ENCODE measurements around the gene PARD3B.

The PARD3B gene

DNA sequence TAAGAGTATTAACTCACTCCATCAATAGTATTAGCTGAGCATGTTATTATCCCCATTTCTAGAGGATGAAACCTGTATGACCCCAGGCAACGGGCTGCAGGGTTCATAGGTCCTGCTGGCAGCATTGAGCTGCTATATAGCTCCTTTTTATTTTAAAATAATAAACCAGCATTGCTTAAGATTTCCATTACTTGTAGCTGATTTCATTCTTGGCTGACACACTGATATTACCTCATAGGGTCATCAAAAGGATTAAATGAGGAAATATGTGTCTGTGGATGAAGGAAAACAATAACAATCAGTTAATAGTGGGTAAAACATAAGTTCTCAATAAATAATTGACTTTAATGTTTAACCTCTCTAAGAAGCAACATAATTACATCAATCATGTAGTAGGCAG, 1088.7 kb downstream of the PARD3B start:
- TF ChIP-seq, protein P1, sequence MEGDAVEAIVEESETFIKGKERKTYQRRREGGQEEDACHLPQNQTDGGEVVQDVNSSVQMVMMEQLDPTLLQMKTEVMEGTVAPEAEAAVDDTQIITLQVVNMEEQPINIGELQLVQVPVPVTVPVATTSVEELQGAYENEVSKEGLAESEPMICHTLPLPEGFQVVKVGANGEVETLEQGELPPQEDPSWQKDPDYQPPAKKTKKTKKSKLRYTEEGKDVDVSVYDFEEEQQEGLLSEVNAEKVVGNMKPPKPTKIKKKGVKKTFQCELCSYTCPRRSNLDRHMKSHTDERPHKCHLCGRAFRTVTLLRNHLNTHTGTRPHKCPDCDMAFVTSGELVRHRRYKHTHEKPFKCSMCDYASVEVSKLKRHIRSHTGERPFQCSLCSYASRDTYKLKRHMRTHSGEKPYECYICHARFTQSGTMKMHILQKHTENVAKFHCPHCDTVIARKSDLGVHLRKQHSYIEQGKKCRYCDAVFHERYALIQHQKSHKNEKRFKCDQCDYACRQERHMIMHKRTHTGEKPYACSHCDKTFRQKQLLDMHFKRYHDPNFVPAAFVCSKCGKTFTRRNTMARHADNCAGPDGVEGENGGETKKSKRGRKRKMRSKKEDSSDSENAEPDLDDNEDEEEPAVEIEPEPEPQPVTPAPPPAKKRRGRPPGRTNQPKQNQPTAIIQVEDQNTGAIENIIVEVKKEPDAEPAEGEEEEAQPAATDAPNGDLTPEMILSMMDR (IDR thresholded peaks at IDR 0.05; ENCODE audit: insufficient read depth, low read depth, low read length, missing control alignments): no peak
- no peak overlapping the region for H3K4me3 ChIP-seq (ENCODE audit: low read depth, low read length)
- no peak for DNase-seq (ENCODE audit: low read depth)

DNA sequence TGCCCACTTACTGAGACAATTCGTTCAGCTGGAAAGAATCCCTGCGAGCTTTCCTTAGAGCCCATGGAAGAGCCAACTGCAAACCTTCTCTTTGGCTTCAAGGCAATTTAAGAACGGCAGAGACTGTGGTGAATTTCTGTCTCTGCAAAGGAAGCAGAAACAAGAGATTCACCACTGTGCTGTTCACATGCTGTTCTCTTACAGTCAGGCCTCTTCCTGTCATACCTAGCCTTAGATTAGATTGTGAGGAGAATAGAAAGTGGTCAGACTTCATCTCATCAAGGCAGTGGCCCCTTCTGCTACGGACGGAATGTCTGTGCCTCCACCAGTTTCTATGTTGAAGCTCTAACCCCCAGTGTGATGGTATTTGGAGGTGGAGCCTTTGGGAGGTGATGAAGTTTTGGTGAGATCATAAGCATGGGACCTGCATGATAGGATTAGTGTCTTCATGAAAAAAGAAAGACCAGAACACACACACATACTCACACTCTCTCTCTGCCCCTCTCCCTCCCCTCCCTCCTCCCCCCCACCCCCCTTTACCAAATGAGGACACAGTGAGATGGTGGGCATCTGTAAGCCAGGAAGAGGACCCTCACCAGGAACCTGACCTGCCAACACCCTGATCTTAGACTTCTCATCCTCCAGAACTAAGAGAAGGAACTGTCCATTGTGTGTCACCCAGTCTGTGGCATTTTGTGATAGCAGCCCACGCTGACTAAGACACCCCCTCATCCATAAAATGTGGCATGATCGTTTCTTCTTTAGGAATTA, 1091.5 kb downstream of the PARD3B start:
- H3K4me3 ChIP-seq (ENCODE audit: low read depth, low read length): no peak overlapping the region
- TF ChIP-seq, protein P1 (IDR thresholded peaks at IDR 0.05; ENCODE audit: insufficient read depth, low read depth, low read length, missing control alignments): no peak
- DNase-seq (ENCODE audit: low read depth): no peak

DNA sequence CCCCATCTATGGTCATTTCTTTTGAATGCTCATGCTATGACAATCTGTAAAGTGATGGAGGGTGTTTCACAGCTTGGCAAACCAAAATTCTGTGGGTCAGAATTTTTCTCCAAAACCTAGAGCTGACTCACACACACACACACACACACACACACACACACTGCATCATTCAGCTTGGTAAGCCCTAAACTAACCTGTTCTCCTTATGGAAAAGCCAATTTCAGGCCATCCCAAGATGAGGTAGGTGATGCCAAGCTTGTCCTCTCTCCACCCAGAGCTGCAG, 1092.0 kb downstream of the PARD3B start:
- DNase-seq (ENCODE audit: low read depth): no peak
- TF ChIP-seq, protein P1 (IDR thresholded peaks at IDR 0.05; ENCODE audit: insufficient read depth, low read depth, low read length, missing control alignments): no peak
- H3K4me3 ChIP-seq (ENCODE audit: low read depth, low read length): no peak overlapping the region

DNA sequence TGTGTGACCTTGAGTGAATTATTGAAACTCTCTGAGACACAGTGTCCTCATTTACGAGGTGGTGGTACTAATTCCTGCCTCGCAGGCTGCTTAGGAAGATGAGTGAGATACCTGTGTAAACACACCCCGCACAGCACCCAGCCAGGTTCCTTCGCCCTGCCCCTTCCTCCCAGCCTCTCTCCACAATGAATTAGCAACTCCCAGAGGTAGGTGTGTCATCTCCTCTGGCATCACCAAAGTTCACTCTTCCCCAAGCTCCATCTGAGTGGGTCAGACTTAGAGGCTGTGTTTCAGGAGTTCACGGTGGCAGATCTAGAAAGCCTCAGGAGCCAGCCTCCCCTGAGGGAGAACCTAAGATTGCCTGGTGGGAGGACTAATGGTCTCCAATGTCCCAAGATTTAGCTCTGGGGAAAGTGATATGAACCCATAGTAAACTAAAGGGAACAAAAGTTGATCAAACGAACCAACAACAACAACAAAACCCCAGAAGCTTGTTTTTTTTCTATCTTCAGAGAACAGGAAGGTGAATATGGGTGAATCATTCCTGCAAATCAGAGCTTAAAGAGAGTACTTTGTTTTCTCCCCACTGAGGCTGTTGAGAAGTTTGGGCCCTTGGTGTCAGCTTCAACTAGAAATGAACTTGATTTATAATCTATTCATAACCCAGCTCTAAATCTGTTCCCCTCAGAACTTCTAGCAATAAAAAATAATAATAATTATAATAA, 1092.7 kb downstream of the PARD3B start:
- H3K4me3 ChIP-seq (ENCODE audit: low read depth, low read length): no peak overlapping the region
- DNase-seq (ENCODE audit: low read depth): no peak
- TF ChIP-seq, protein P1 (IDR thresholded peaks at IDR 0.05; ENCODE audit: insufficient read depth, low read depth, low read length, missing control alignments): no peak

DNA sequence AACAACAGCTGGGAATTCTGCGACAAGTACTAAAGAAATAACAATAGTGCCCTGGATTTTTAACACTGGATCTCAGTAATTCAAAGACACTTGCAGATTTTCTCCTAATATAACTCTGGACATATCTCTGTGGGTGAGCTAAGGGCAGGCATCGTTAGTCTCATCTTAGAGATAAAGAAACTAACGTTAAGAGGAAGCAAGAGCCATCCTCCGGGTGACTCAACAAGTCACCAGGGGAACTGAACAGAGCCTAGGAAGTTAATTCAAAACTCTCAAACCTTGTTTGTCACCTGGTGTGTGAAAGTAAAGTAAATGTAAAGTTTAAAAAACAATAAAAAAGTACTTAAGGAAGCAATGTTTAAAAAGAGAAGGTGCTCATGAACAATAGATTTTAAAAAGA, 1095.4 kb downstream of the PARD3B start:
- TF ChIP-seq, protein P1 (IDR thresholded peaks at IDR 0.05; ENCODE audit: insufficient read depth, low read depth, low read length, missing control alignments): no peak
- no peak overlapping the region for H3K4me3 ChIP-seq (ENCODE audit: low read depth, low read length)
- no peak for DNase-seq (ENCODE audit: low read depth)

DNA sequence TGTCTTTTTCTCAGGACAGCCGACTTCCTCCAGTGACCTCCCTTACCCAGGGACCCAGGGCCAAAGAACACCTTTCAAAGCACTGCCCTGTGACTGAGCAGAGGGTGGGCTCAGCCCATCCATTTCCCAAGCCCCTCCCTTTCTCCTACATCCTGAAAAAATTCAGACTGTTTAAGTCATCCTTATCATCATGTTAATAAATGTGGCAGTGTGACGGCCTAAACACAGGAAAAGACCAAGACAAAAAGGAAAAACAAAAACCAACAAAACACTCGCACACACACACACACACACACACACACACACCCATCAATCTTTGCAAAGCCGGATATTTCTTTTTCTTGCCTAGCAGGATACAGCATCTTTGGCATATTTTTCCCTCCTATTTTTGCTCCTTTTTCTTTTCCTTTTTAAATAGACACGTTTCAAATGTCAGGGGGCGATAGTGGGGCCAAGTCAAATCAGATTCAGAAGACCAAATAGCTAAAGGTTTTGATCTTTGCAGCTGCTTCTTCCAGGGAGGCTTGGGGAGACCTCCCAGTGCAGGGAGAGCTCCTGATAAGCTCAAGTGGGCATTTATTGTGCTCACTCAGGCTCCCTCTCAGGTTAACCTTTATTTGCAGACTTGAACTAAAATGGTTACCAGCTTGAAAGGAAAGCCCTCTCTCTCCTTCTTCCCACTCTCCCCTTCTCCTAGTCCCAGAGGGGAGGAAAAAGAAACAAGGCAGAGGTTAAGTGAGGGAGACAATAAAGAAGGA, 1097.5 kb downstream of the PARD3B start:
- TF ChIP-seq, protein P1 (IDR thresholded peaks at IDR 0.05; ENCODE audit: insufficient read depth, low read depth, low read length, missing control alignments): no peak
- H3K4me3 ChIP-seq (ENCODE audit: low read depth, low read length): no peak overlapping the region
- no peak for DNase-seq (ENCODE audit: low read depth)

Data from GM12865 (cell line).